Cardiac muscle cell (in vitro differentiated cells and primary cell): ENCODE results near the gene CTSD. TPM values are rescaled to one million over a fixed set of nuclear protein-coding genes. Genes with fewer than 3 reads are reported as not detected.

Source experiments
- DNase-seq, 2 donors: peaks; one replicate each; pipeline versions ENCODE4 v3.0.0 to v3.0.0-alpha.2; 2010 to 2017; ENCODE audit warnings: low read depth in 1 of 2, low spot score in 1 of 2
- H3K27ac ChIP-seq: fragments of 200-600 bp; sonication (generic); 2 replicates; pipeline ENCODE4 v1.5.1; 2016
- H3K27me3 ChIP-seq: fragments of 200-600 bp; sonication (generic); 2 replicates; pipeline ENCODE4 v1.6.0; 2016; ENCODE audit warnings: control low read depth
- H3K36me3 ChIP-seq: fragments of 200-600 bp; sonication (generic); 2 replicates; pipeline ENCODE4 v1.5.1; 2016; ENCODE audit warnings: control low read depth
- H3K4me1 ChIP-seq: fragments of 200-600 bp; sonication (generic); 2 replicates; pipeline ENCODE4 v1.8.1; 2017; ENCODE audit warnings: low read depth, mild to moderate bottlenecking, mixed run types
- H3K4me3 ChIP-seq: fragments of 200-600 bp; sonication (generic); 2 replicates; pipeline ENCODE4 v1.5.1; 2016; ENCODE audit warnings: mild to moderate bottlenecking
- H3K9me3 ChIP-seq: fragments of 200-600 bp; sonication (generic); 2 replicates; pipeline ENCODE4 v1.5.1; 2017; ENCODE audit warnings: low read depth, mild to moderate bottlenecking, control low read depth
- polyA plus RNA-seq: library from polyadenylated mRNA; unstranded; fragments of >200 nt; fragmentation: Nextera tagmentation; extraction: Ambion mirVana; gene quantifications from 2 replicates; pipeline ENCODE4 v1.2.1, GENCODE V29; 2016
- total RNA-seq: library from RNA; depleted of rRNA; stranded (reverse); fragments of >200 nt; gene quantifications from 2 replicates; pipeline ENCODE4 v1.2.3, GENCODE V29; 2016
- TF ChIP-seq, protein P1 (sequence below): IDR thresholded peaks from 2 replicates; pipeline ENCODE4 v1.5.1; 2012; ENCODE audit warnings: low read depth, mild to moderate bottlenecking, low read length

CTSD gene
- total and polyA plus RNA-seq, 2 experiments from 2014 or later: 221 to 258 TPM

DNA sequence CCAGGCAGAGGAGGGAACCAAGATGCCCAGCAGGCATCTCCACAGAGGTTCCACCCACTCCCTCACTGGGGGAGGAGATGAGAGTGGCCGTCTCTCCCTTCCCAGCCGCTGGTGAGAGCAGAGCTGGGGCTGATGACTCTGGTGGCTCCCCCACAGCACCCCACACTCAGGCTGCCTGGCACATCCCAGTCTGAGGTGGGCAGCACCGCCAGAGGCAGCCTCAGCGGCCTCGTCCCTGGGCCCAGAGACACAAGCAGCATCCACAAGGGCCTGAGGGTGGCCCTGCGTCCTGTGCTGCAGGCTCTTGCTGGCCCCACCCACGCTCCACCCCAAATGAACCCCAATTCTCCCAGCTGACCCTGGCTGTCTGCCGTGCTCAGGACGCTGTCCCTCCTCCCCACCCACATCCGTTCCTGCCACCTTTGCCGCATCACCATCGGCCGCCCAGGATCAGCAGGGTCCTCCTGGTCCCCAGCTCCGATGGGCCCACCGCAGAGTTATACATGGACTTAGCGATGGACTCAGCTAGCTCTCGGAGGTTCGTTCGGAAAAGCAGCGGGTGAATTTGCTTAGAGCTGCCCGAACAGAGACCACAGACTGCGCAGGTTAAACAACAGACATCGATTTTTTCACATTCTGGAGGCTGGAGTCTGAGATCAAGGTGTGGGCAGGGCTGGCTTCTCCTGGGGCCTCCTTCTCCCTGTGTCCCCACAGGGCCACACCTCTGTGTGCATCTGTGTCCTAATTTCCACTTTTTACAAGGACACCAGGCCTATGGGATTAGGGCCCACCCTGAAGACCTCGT lies 20.2 kb upstream of the CTSD start:
- no peak overlapping the region for H3K27ac ChIP-seq
- no peaks in the 10 kb centered on the region for H3K9me3 ChIP-seq
- no peaks in the 10 kb centered on the region for H3K4me1 ChIP-seq
- no peaks in the 10 kb centered on the region for H3K27me3 ChIP-seq
- H3K36me3 ChIP-seq: no peaks in the 10 kb centered on the region
- TF ChIP-seq, protein P1, sequence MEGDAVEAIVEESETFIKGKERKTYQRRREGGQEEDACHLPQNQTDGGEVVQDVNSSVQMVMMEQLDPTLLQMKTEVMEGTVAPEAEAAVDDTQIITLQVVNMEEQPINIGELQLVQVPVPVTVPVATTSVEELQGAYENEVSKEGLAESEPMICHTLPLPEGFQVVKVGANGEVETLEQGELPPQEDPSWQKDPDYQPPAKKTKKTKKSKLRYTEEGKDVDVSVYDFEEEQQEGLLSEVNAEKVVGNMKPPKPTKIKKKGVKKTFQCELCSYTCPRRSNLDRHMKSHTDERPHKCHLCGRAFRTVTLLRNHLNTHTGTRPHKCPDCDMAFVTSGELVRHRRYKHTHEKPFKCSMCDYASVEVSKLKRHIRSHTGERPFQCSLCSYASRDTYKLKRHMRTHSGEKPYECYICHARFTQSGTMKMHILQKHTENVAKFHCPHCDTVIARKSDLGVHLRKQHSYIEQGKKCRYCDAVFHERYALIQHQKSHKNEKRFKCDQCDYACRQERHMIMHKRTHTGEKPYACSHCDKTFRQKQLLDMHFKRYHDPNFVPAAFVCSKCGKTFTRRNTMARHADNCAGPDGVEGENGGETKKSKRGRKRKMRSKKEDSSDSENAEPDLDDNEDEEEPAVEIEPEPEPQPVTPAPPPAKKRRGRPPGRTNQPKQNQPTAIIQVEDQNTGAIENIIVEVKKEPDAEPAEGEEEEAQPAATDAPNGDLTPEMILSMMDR: no peak
- DNase-seq: no peak
- H3K4me3 ChIP-seq: no peak overlapping the region

DNA sequence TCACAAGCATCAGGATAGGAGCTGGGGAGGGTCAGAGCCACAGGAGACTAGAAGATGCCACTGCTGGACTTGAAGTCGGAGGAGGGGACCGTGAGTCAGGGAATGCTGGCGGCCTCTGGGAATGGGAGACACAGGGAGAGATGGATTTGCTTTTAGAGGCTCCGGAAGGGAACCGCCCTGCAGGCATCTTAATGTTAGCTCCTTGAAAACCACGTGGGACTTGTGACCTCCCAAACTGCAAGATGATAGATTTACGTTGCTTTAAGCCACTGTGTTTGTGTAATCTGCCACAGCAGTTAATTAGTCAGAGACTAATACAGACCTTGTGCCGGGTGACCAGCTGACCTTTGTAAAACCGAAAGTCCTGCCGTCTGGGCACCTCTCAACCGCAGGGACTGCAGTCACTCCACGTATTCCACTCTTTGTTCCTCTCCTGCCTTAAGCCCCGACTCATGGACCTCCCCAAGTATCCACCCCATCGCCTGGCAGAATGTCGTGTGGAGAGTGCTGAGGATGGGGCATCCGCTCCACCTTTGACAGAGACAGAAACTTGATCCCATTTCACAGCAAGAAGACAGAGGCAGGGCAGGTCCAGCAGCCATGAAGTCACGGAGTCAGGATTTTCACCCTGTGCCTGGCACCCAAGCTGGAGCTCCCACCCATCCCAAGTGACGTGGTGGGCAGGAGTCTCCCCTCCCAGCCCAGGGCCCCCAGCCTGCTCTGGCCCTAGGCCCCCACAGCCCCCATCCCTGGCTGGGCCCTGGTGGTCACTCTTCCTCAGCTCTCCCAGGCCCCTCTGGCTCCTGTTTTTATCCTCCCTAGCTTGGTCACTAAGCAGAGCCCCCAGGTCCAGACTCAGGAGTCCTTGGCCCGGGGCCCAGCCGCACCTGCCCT lies 19.4 kb upstream of the CTSD start:
- TF ChIP-seq, protein P1: no peak
- Histone ChIP-seq H3K4me1 (no peaks in the 10 kb centered on the region), H3K27ac (no peak overlapping the region), H3K9me3 (no peaks in the 10 kb centered on the region), H3K36me3 (no peaks in the 10 kb centered on the region), H3K4me3 (no peak overlapping the region), H3K27me3 (no peaks in the 10 kb centered on the region)
- DNase-seq: no peak

- no peaks in the 10 kb centered on the region for H3K27me3 ChIP-seq
- TF ChIP-seq, protein P1: no peak
- H3K36me3 ChIP-seq: no peaks in the 10 kb centered on the region
- no peaks in the 10 kb centered on the region for H3K9me3 ChIP-seq
- H3K4me3 ChIP-seq: no peak overlapping the region
- DNase-seq: no peak
- no peak overlapping the region for H3K27ac ChIP-seq
- no peaks in the 10 kb centered on the region for H3K4me1 ChIP-seq
Observed at GRCh38 chr11:1782031-1782590, 18.4 kb upstream of the CTSD start.

- H3K27me3 ChIP-seq: no peaks in the 10 kb centered on the region
- no peak overlapping the region for H3K27ac ChIP-seq
- H3K9me3 ChIP-seq: no peaks in the 10 kb centered on the region
- H3K36me3 ChIP-seq: no peaks in the 10 kb centered on the region
- H3K4me1 ChIP-seq: no peaks in the 10 kb centered on the region
- DNase-seq: no peak
- H3K4me3 ChIP-seq: no peak overlapping the region
- TF ChIP-seq, protein P1: no peak
Observed at GRCh38 chr11:1781593-1781975, 17.9 kb upstream of the CTSD start.

DNA sequence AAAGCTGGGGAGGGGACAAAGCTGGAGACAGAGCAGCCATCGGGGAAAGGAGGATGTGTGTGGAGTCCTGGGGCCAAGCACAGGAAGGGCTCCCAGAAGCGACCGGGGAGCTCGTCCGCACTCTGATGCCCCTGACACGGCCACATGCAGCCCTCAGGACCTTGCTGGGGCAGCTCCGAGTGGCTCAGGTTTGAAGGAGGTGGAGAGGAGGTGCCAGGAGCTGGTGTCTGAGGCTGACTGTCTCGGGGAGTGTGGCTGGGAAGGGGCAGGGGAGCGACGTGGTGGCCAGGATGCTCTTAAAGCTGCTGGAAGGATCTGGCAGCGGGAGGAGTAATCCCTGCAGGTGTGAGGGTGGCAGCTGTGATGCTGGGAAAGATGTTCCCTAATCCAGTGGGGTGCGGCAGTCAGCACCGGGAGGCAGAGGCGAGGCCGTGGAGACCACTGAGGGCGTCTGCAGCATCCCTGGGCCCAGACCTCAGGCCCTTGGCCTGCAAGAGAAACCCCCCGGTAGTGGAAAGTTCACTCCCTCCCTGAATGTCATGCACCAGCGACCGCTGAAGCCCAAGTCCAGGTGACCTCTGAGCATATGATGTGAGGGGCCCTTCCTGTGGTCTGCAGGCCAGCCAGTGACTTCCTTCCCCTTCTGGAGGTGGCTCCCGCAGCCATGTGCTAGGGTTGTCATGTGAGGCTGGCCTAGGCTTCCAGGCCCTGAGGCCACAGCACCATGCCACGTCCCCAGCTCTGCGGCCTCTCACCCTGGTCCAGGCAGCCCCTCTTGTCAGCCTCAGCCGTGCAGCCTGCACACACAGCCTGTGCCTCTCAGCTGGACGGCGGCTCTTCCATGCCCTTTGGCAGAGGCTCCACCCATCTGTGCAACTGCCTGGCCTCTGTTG lies 17.2 kb upstream of the CTSD start:
- H3K4me3 ChIP-seq: no peak overlapping the region
- H3K27ac ChIP-seq: no peak overlapping the region
- no peak for DNase-seq
- TF ChIP-seq, protein P1: no peak
- H3K36me3 ChIP-seq: no peaks in the 10 kb centered on the region
- no peaks in the 10 kb centered on the region for H3K9me3 ChIP-seq
- H3K27me3 ChIP-seq: no peaks in the 10 kb centered on the region
- H3K4me1 ChIP-seq: no peaks in the 10 kb centered on the region
